BJ (cell line): ENCODE measurements around the gene NAT9. TPM values are rescaled to one million over a fixed set of nuclear protein-coding genes. Genes with fewer than 3 reads are reported as not detected.

Experiments used
- CTCF ChIA-PET: fragments of 350-600 bp; formaldehyde crosslinking; extraction: SDS; loops from one replicate; lab custom pipeline; 2021; ENCODE audit warnings: antibody characterized with exemption, inconsistent platforms; lab: Yijun Ruan, JAX
- POLR2A ChIA-PET: fragments of 300-600 bp; sonication (Branson Sonifier 250); formaldehyde crosslinking; extraction: SDS; loops from one replicate; lab custom pipeline; 2021; ENCODE audit warnings: antibody characterized with exemption; lab: Charles Lee
- DNase-seq: peaks from one replicate; pipeline ENCODE4 v3.0.0-alpha.2; 2011; ENCODE audit warnings: low read depth
- H3K27me3 ChIP-seq: 2 replicates; pipeline ENCODE4 v1.6.0; 2011; ENCODE audit warnings: low read length; ENCODE audit not compliant: control insufficient read depth, insufficient read depth
- H3K36me3 ChIP-seq: 2 replicates; pipeline ENCODE4 v1.5.1; 2011; ENCODE audit warnings: low read length; ENCODE audit not compliant: control insufficient read depth, insufficient read depth
- H3K4me3 ChIP-seq: 2 replicates; pipeline ENCODE4 v1.5.1; 2011; ENCODE audit warnings: low read depth, mild to moderate bottlenecking, control low read depth, low read length
- polyA plus RNA-seq: library from polyadenylated mRNA; depleted of rRNA; stranded (reverse); fragments of >200 nt; gene quantifications from 2 replicates; pipeline ENCODE4 v1.2.3, GENCODE V29; 2011
- TF ChIP-seq, protein P1 (sequence below): IDR thresholded peaks from 2 replicates; pipeline ENCODE4 v1.5.1; 2011; ENCODE audit warnings: low read depth, mild to moderate bottlenecking, control low read depth, inconsistent platforms, low read length, moderate library complexity; ENCODE audit not compliant: insufficient read depth

The NAT9 gene
- polyA plus RNA-seq, 1 experiment: 50.6 TPM

DNA sequence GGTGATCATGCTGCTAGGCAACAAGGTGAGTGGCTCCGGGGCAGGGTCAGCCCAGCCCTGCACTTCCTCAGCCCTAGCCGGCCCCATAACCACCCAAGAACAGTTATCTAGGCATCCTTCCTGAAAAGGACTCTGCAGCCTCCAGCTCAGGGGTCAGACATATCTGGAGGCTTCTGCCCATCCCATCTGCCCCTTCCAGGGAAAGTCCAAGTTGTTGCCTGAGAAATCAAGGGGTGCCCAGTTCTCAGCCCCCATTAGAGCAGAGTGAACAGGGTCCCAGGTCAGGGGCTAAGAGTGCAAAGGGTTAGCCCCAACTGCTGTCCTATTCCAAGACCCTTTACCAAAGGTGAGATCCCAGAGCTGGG is 31.8 kb downstream of the NAT9 start:
- DNase-seq: no peak
- POLR2A ChIA-PET: no interaction called here
- no peaks in the 10 kb centered on the region for H3K36me3 ChIP-seq
- H3K4me3 ChIP-seq: no peak overlapping the region
- peaks cover 3% of the 10 kb centered on the region for H3K27me3 ChIP-seq
- TF ChIP-seq, protein P1, sequence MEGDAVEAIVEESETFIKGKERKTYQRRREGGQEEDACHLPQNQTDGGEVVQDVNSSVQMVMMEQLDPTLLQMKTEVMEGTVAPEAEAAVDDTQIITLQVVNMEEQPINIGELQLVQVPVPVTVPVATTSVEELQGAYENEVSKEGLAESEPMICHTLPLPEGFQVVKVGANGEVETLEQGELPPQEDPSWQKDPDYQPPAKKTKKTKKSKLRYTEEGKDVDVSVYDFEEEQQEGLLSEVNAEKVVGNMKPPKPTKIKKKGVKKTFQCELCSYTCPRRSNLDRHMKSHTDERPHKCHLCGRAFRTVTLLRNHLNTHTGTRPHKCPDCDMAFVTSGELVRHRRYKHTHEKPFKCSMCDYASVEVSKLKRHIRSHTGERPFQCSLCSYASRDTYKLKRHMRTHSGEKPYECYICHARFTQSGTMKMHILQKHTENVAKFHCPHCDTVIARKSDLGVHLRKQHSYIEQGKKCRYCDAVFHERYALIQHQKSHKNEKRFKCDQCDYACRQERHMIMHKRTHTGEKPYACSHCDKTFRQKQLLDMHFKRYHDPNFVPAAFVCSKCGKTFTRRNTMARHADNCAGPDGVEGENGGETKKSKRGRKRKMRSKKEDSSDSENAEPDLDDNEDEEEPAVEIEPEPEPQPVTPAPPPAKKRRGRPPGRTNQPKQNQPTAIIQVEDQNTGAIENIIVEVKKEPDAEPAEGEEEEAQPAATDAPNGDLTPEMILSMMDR: no peak
- CTCF ChIA-PET: interaction anchor here (0.6 to 4.5 kb wide), 10 partner anchors 8 to 214 kb away, joined by 3 to 115 read pairs (median 4); partner anchors contain the start of genes FDXR, GRIN2C and NAT9

DNA sequence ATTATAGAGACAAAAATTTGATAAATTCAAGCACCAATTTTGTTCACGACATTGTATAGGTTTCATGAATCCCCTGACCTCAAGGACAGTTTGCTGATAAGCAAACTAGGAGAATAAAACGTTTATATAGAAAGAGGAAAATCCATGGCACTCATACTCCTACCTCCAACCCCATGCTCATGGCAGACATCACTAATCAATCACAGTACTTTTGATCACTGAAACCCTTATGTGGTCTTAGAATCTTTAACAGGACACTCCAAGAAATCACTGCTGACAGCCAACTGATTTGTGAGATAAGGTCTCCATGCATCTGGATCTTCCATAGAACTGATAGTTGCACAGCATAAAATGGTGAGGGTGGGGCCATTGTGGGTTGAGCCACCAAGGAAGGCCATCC is 32.4 kb downstream of the NAT9 start:
- DNase-seq: no peak
- H3K36me3 ChIP-seq: no peaks in the 10 kb centered on the region
- TF ChIP-seq, protein P1: no peak
- POLR2A ChIA-PET: no interaction called here
- peaks cover 7% of the 10 kb centered on the region for H3K27me3 ChIP-seq
- no peak overlapping the region for H3K4me3 ChIP-seq
- CTCF ChIA-PET: interaction anchor here (2.6 to 4.5 kb wide), 3 partner anchors 26 to 214 kb away, joined by 18 to 115 read pairs (median 52); partner anchors contain the start of gene GRIN2C

DNA sequence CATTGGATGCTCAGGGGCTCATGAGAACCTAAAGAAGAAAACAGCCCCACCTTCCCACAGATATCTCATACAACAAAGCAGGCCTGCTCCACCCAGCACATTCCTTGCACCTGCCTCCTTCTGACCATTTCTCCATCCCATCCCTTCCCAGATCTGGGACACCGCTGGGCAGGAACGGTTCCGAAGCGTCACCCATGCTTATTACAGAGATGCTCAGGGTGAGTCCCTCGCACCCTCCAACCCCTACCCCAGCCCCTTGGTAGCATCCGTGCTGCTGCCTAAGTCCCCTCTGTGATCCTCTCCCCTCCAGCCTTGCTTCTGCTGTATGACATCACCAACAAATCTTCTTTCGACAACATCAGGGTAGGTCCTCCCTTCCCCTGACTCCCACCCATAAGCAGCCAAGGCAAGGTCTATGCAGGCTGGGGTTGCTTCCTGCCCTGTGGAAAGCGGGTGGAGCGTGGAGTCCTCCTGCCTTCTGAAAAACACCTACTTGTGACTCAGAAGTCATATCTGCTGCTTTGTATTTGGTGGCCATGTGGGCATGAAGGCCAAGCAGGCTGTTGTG is 33.1 kb downstream of the NAT9 start:
- peaks cover 13% of the 10 kb centered on the region for H3K27me3 ChIP-seq
- ChIA-PET POLR2A (no interaction called here), CTCF (interaction anchor here (1.4 to 2.8 kb wide), 4 partner anchors 28 to 122 kb away, joined by 9 to 10 read pairs (median 10); no protein-coding TSS in a partner anchor)
- H3K4me3 ChIP-seq: no peak overlapping the region
- no peak for DNase-seq
- no peaks in the 10 kb centered on the region; the same call in 1 of the 2 replicates for H3K36me3 ChIP-seq
- TF ChIP-seq, protein P1: no peak

DNA sequence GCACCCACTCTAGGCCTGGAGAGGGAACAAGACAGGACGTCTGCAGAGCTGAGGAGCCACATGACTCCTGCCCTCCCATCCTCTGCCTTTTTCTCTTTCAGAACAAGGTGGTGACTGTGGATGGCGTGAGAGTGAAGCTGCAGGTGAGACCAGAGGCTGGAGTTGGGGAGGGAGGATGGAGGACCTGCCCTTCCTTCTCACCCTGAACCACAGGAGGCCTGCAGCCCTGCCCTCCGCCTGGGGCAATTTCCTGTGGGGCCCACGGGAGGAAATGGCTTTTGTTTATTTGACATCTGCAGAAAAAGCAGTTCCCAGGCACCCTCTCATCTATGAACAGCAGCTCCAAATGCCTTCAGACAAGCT is 34.0 kb downstream of the NAT9 start:
- ChIA-PET POLR2A (no interaction called here), CTCF (interaction anchor here (1.4 to 2.8 kb wide), 4 partner anchors 29 to 123 kb away, joined by 9 to 10 read pairs (median 10); no protein-coding TSS in a partner anchor)
- TF ChIP-seq, protein P1: no peak

DNA sequence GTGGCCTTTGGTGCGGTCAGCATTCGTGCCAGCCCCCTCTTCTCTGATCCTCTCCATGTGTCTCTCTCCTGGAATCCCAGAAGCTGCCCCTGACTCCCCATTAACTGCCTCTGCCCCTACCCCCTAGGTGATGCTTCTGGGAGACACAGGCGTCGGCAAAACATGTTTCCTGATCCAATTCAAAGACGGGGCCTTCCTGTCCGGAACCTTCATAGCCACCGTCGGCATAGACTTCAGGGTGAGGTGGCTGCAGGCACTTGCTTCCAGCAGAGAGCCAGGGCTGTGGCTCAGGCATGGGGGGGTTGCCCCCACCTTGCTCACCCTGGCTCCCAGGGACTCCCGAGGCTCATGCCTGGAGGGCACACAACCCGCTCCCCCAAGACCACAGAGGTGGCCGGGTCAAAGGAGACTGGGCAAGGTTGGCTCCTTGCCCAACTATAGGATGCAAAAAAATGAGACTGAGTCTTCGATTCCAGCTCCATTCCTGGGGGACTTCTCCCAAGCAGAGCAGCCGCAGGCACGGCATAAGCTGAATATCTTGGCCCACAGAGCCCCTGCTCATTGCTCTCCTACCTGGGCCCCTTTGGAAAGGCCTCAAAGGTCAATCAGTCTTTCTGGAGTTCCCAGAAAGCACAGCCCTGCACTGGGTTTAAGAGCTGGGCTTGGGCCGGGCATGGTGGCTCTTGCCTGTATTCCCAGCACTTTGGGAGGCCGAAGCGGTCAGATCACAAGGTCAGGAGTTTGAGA is 35.3 kb downstream of the NAT9 start:
- DNase-seq: no peak
- CTCF ChIA-PET: interaction anchor here (0.6 to 2.8 kb wide), 4 partner anchors 30 to 125 kb away, joined by 4 to 10 read pairs (median 7); no protein-coding TSS in a partner anchor

More for the DNA sequence above, 34.0 kb downstream of the NAT9 start:
- DNase-seq: no peak
- no peak overlapping the region for H3K4me3 ChIP-seq
- peaks cover 21% of the 10 kb centered on the region for H3K27me3 ChIP-seq
- no peaks in the 10 kb centered on the region; the same call in 1 of the 2 replicates for H3K36me3 ChIP-seq

More for the DNA sequence above, 35.3 kb downstream of the NAT9 start:
- POLR2A ChIA-PET: interaction anchor here (0.6 kb wide), 1 partner anchor 36 kb away, joined by 4 read pairs; no protein-coding TSS in a partner anchor
- Histone ChIP-seq H3K4me3 (no peak overlapping the region), H3K36me3 (no peaks in the 10 kb centered on the region; the same call in 1 of the 2 replicates), H3K27me3 (peaks cover 25% of the 10 kb centered on the region)
- TF ChIP-seq, protein P1: no peak
